Astrocyte of the cerebellum (primary cell): ENCODE results near the gene MAP2K4.
"Not testable (repeated sequence)": the region's sequence is repeated elsewhere in the genome, so short reads cannot be mapped to it uniquely, and the experiment has no call there.

Source experiments
- DNase-seq: peaks from one replicate; pipeline ENCODE4 v3.0.0-alpha.2; 2011; ENCODE audit warnings: low read depth
- H3K4me3 ChIP-seq: 2 replicates; pipeline ENCODE4 v1.5.1; 2011; ENCODE audit warnings: mild to moderate bottlenecking, low read depth, low read length, moderate library complexity
- CTCF ChIP-seq: IDR thresholded peaks from 2 replicates; pipeline ENCODE4 v1.5.1; 2012; ENCODE audit warnings: low read length, low read depth, moderate library complexity, mild to moderate bottlenecking; ENCODE audit errors: missing control alignments
- in situ Hi-C: cut with HindIII; loops from 2 replicates; pipeline ENCODE4 v1.10.0; 2017; ENCODE audit warnings: low sequenced_read_pairs

MAP2K4 gene

GRCh38 chr17:12137859-12138258, 117.2 kb downstream of the MAP2K4 start:
- in situ Hi-C loops, result no loop called here
- DNase-seq, result no peak
- TF ChIP-seq CTCF, result no peak
- H3K4me3 ChIP-seq, result no peak overlapping the region

GRCh38 chr17:12140685-12141084, 120.0 kb downstream of the MAP2K4 start:
- H3K4me3 ChIP-seq, result no peak overlapping the region
- DNase-seq, result no peak
- in situ Hi-C loops, result no loop called here
- TF ChIP-seq CTCF, result no peak

- in situ Hi-C loops, DNase-seq, H3K4me3 ChIP-seq: not testable (repeated sequence)
These were observed 141.5 kb downstream of the MAP2K4 start for GRCh38 chr17:12162187-12162586.

- TF ChIP-seq CTCF, result no peak
- DNase-seq, result no peak
- in situ Hi-C loops, result no loop called here
- no peak overlapping the region for H3K4me3 ChIP-seq
These were observed 143.4 kb downstream of the MAP2K4 start for GRCh38 chr17:12164085-12164484.

- TF ChIP-seq CTCF, result no peak
- no peak for DNase-seq
- in situ Hi-C loops, result no loop called here
- no peak overlapping the region for H3K4me3 ChIP-seq
These were observed 158.1 kb downstream of the MAP2K4 start for GRCh38 chr17:12178644-12179330.

GRCh38 chr17:12180644-12181261, 160.1 kb downstream of the MAP2K4 start:
- in situ Hi-C loops, result no loop called here
- peak; percentile 72 for TF ChIP-seq CTCF
- DNase-seq, result peak; percentile 52

GRCh38 chr17:12187658-12188057, 167.0 kb downstream of the MAP2K4 start:
- no peak overlapping the region for H3K4me3 ChIP-seq
- no peak for TF ChIP-seq CTCF
- no peak for DNase-seq
- in situ Hi-C loops, result no loop called here

More at GRCh38 chr17:12180644-12181261, 160.1 kb downstream of the MAP2K4 start:
- H3K4me3 ChIP-seq, result no peak overlapping the region
